Measurements from ENCODE around the gene STX3. TPM values are rescaled to one million over a fixed set of nuclear protein-coding genes. Genes with fewer than 3 reads are reported as not detected.

STX3 gene
- total and polyA plus RNA-seq, 2 of the 8 experiments (the other 6 are each of a cell fraction or from before 2014, with no cell fraction given): 50.5 to 56.1 TPM

DNA sequence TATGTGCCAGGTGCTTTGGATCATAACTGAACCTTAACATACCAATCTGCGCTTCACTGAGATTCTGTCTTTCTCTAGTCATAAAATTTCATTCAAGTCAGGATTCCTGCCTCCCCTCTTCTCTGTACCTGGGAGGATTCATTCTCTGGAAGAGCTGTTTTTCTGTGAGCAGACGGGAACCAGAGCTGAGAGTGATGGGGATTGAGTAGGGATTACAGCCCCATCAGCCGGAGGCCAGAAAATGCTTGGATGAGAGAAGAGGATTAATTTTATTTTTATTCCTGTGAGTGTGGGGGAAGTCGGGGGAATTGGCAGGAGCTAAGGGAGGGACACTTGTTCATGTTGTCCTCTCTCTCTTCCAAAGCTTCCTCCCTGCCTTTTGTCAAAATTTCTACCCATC lies 4.7 kb downstream of the STX3 start (continued):
- TF ChIP-seq TAF1 (IDR thresholded peaks at IDR 0.05; ENCODE audit: low read depth, low read length) (no peak), RXRA (IDR thresholded peaks at IDR 0.05; ENCODE audit: insufficient read depth, low read depth, low read length) (no peak), SP4 (IDR thresholded peaks at IDR 0.05; ENCODE audit: low read length) (no peak), FOSL1 (IDR thresholded peaks at IDR 0.05; ENCODE audit: insufficient read depth, low read depth, low read length) (no peak), RFX5 (IDR thresholded peaks at IDR 0.05; ENCODE audit: borderline replicate concordance, low read depth, low read length) (no peak)

Data from H1 (cell line).